Measurements from ENCODE around the gene TBC1D24.
"Not testable (repeated sequence)": the region's sequence is repeated elsewhere in the genome, so short reads cannot be mapped to it uniquely, and the experiment has no call there.

Gene TBC1D24

GRCh38 chr16:2437032-2437790 lies 37.7 kb upstream of the TBC1D24 start:
- no peak overlapping the region for H3K4me3 ChIP-seq (ENCODE audit: low read depth, low read length, poor library complexity, severe bottlenecking)
- TF ChIP-seq CTCF (IDR thresholded peaks at IDR 0.05; ENCODE audit: low read length) (no peak), EZH2 (IDR thresholded peaks at IDR 0.05; ENCODE audit: borderline replicate concordance, low read length) (no peak)
- H3K4me1 ChIP-seq (ENCODE audit: insufficient read depth, low read length, severe bottlenecking) = no peaks in the 10 kb centered on the region
- no peak overlapping the region for H2AFZ ChIP-seq (ENCODE audit: low read length)
- H3K9me2 ChIP-seq (ENCODE audit: low read depth, low read length) = no peaks in the 10 kb centered on the region
- H3K27ac ChIP-seq (ENCODE audit: low read depth, low read length, poor library complexity, severe bottlenecking) = no peak overlapping the region
- no peaks in the 10 kb centered on the region for H3K27me3 ChIP-seq (ENCODE audit: insufficient read depth, low read length)
- H3F3A ChIP-seq (ENCODE audit: insufficient read depth, low read length) = no peaks in the 10 kb centered on the region
- H3K9ac ChIP-seq (ENCODE audit: low read length) = no peak overlapping the region
- H4K20me1 ChIP-seq (ENCODE audit: insufficient read depth, low read length) = no peaks in the 10 kb centered on the region
- H3K79me2 ChIP-seq (ENCODE audit: insufficient read depth, low read length) = no peaks in the 10 kb centered on the region
- H3K36me3 ChIP-seq (ENCODE audit: insufficient read depth, low read length) = peaks cover 83% of the 10 kb centered on the region
- no peaks in the 10 kb centered on the region for H3K9me3 ChIP-seq (ENCODE audit: low read length)
- no peak overlapping the region for H3K4me2 ChIP-seq (ENCODE audit: low read length)

GRCh38 chr16:2438121-2438520 lies 36.8 kb upstream of the TBC1D24 start:
- H3K36me3 ChIP-seq (ENCODE audit: insufficient read depth, low read length) = peaks cover 75% of the 10 kb centered on the region
- no peak overlapping the region for H2AFZ ChIP-seq (ENCODE audit: low read length)
- H3K9me3 ChIP-seq (ENCODE audit: low read length) = no peaks in the 10 kb centered on the region
- no peaks in the 10 kb centered on the region for H3K27me3 ChIP-seq (ENCODE audit: insufficient read depth, low read length)
- H3K9me2 ChIP-seq (ENCODE audit: low read depth, low read length) = no peaks in the 10 kb centered on the region
- H3K4me3 ChIP-seq (ENCODE audit: low read depth, low read length, poor library complexity, severe bottlenecking) = no peak overlapping the region
- H3K79me2 ChIP-seq (ENCODE audit: insufficient read depth, low read length) = no peaks in the 10 kb centered on the region
- no peak overlapping the region for H3K27ac ChIP-seq (ENCODE audit: low read depth, low read length, poor library complexity, severe bottlenecking)
- no peaks in the 10 kb centered on the region for H3F3A ChIP-seq (ENCODE audit: insufficient read depth, low read length)
- no peak overlapping the region for H3K4me2 ChIP-seq (ENCODE audit: low read length)
- H3K9ac ChIP-seq (ENCODE audit: low read length) = no peak overlapping the region
- TF ChIP-seq EZH2 (IDR thresholded peaks at IDR 0.05; ENCODE audit: borderline replicate concordance, low read length) (no peak), CTCF (IDR thresholded peaks at IDR 0.05; ENCODE audit: low read length) (no peak)
- no peaks in the 10 kb centered on the region for H3K4me1 ChIP-seq (ENCODE audit: insufficient read depth, low read length, severe bottlenecking)
- no peaks in the 10 kb centered on the region for H4K20me1 ChIP-seq (ENCODE audit: insufficient read depth, low read length)

GRCh38 chr16:2439598-2439997 lies 35.3 kb upstream of the TBC1D24 start:
- H3K27ac ChIP-seq (ENCODE audit: low read depth, low read length, poor library complexity, severe bottlenecking) = peak overlapping the region; percentile 37
- no peaks in the 10 kb centered on the region for H3K4me1 ChIP-seq (ENCODE audit: insufficient read depth, low read length, severe bottlenecking)
- peaks cover 77% of the 10 kb centered on the region for H3K36me3 ChIP-seq (ENCODE audit: insufficient read depth, low read length)
- H3K4me2 ChIP-seq (ENCODE audit: low read length) = no peak overlapping the region
- no peak overlapping the region for H3K4me3 ChIP-seq (ENCODE audit: low read depth, low read length, poor library complexity, severe bottlenecking)
- H3K27me3 ChIP-seq (ENCODE audit: insufficient read depth, low read length) = no peaks in the 10 kb centered on the region
- no peaks in the 10 kb centered on the region for H3K9me2 ChIP-seq (ENCODE audit: low read depth, low read length)
- H3F3A ChIP-seq (ENCODE audit: insufficient read depth, low read length) = no peaks in the 10 kb centered on the region
- TF ChIP-seq CTCF (IDR thresholded peaks at IDR 0.05; ENCODE audit: low read length) (no peak), EZH2 (IDR thresholded peaks at IDR 0.05; ENCODE audit: borderline replicate concordance, low read length) (no peak)
- no peak overlapping the region for H3K9ac ChIP-seq (ENCODE audit: low read length)
- H3K79me2 ChIP-seq (ENCODE audit: insufficient read depth, low read length) = no peaks in the 10 kb centered on the region
- no peaks in the 10 kb centered on the region for H3K9me3 ChIP-seq (ENCODE audit: low read length)
- no peaks in the 10 kb centered on the region for H4K20me1 ChIP-seq (ENCODE audit: insufficient read depth, low read length)
- H2AFZ ChIP-seq (ENCODE audit: low read length) = no peak overlapping the region

- peaks cover 83% of the 10 kb centered on the region for H3K36me3 ChIP-seq (ENCODE audit: insufficient read depth, low read length)
- not testable (repeated sequence) for H2AFZ ChIP-seq (ENCODE audit: low read length); H3K4me1 ChIP-seq (ENCODE audit: insufficient read depth, low read length, severe bottlenecking); H3K4me3 ChIP-seq (ENCODE audit: low read depth, low read length, poor library complexity, severe bottlenecking); H3K9me2 ChIP-seq (ENCODE audit: low read depth, low read length); H3K4me2 ChIP-seq (ENCODE audit: low read length); H3K79me2 ChIP-seq (ENCODE audit: insufficient read depth, low read length); H3F3A ChIP-seq (ENCODE audit: insufficient read depth, low read length); H3K27ac ChIP-seq (ENCODE audit: low read depth, low read length, poor library complexity, severe bottlenecking); H3K27me3 ChIP-seq (ENCODE audit: insufficient read depth, low read length); H3K9me3 ChIP-seq (ENCODE audit: low read length); H4K20me1 ChIP-seq (ENCODE audit: insufficient read depth, low read length); H3K9ac ChIP-seq (ENCODE audit: low read length)
Measured at GRCh38 chr16:2441143-2441804, 33.7 kb upstream of the TBC1D24 start.

All from OCI-LY1 (cell line).